22Rv1 (cell line): ENCODE results near the gene SDK2.

Experiments used
- H3K27ac ChIP-seq: fragments of 450-650 bp; 2 replicates; pipeline ENCODE4 v1.5.1; 2017
- CTCF ChIP-seq: fragments of 450-650 bp; IDR thresholded peaks from 2 replicates; pipeline ENCODE4 v1.5.1; 2017; ENCODE audit warnings: mild to moderate bottlenecking
- ZFX ChIP-seq: fragments of 450-650 bp; IDR thresholded peaks from 2 replicates; pipeline ENCODE4 v1.6.1; 2017; ENCODE audit warnings: antibody characterized with exemption, borderline replicate concordance

Gene SDK2

DNA sequence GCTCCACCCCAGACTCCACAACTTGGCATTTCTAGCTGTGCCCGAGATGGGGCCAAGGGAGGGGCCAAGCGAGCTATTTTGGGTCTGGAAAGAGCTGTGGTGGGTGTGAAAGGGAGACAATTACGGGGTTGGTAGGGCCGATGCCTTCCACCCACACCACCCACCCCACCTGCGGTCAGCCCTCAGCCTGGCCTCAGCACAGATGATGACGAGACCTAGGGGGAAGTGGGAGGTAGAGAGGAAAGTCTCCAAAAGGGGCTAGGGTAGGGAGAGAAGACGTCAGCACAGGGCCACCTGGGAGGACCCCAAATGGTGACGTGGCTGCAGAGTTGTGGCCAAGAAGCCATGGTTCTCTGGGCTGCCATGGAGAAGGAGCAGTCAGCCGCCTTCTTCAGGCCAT, 83.1 kb downstream of the SDK2 start:
- TF ChIP-seq CTCF (no peak), ZFX (no peak)
- no peak overlapping the region for H3K27ac ChIP-seq

DNA sequence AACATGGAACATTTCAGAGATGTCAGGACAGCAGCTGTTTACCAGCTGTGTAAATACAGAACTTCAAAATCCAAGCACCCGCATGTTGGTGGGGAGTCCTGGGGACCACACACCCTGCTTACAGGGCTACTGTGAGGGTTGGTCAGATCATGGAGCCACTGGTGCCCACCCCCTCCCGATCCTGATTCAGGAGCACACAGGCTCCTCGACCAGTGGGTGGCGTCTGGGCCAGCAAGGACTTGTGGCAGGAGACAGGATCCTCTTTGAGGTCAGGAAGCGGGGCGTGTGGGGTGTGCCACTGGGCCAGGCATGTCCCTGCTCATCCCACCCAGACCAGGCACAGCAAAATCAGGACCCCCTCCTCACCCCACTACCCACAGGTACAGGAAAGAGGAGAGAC, 83.6 kb downstream of the SDK2 start:
- TF ChIP-seq ZFX (no peak), CTCF (no peak)
- H3K27ac ChIP-seq = no peak overlapping the region

- H3K27ac ChIP-seq = no peak overlapping the region
- TF ChIP-seq ZFX (no peak), CTCF (no peak)
These were observed 84.7 kb downstream of the SDK2 start for GRCh38 chr17:73559532-73559931.

- TF ChIP-seq ZFX (no peak), CTCF (no peak; the same call in 1 of the 2 replicates)
- no peak overlapping the region for H3K27ac ChIP-seq
These were observed 88.9 kb downstream of the SDK2 start for GRCh38 chr17:73555199-73555960.

- TF ChIP-seq ZFX (no peak), CTCF (no peak)
- no peak overlapping the region for H3K27ac ChIP-seq
These were observed 89.7 kb downstream of the SDK2 start for GRCh38 chr17:73554498-73554897.

DNA sequence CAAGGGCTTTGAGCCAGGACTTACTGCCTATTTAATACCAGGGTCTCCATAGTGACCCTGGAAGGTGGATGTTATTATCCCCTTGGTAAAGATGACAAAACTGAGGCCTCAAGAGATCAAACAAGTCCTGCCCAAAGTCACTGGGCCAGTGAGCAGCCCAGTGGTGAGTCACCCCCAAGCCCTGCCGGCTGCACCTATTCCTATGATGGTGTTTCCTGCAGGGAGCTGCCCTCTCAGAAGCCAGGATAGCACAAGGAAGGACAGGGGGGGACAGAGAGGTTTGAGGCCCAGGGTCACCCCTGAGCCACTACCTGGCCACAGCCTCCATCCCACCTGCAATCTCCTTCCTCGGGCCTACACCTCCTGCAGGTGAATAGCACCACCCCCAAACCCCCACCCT, 90.9 kb downstream of the SDK2 start:
- H3K27ac ChIP-seq = no peak overlapping the region
- TF ChIP-seq ZFX = no peak
- no peak for TF ChIP-seq CTCF

GRCh38 chr17:73552300-73553048, 91.8 kb downstream of the SDK2 start:
- no peak overlapping the region for H3K27ac ChIP-seq

More at GRCh38 chr17:73552300-73553048, 91.8 kb downstream of the SDK2 start:
- TF ChIP-seq ZFX = no peak
- TF ChIP-seq CTCF = no peak
